IPS-18c (cell line): ENCODE measurements around the gene FAF1.

Experiments used
- H3K4me3 ChIP-seq: 2 replicates; pipeline ENCODE4 v1.7.0; 2013; ENCODE audit warnings: low read depth, mild to moderate bottlenecking, low read length, moderate library complexity; ENCODE audit not compliant: insufficient read depth
- H3K9me3 ChIP-seq: one replicate; pipeline ENCODE4 v1.6.1; 2013; ENCODE audit warnings: mild to moderate bottlenecking, low read length, moderate library complexity; ENCODE audit not compliant: control insufficient read depth, insufficient read depth

FAF1 gene

DNA sequence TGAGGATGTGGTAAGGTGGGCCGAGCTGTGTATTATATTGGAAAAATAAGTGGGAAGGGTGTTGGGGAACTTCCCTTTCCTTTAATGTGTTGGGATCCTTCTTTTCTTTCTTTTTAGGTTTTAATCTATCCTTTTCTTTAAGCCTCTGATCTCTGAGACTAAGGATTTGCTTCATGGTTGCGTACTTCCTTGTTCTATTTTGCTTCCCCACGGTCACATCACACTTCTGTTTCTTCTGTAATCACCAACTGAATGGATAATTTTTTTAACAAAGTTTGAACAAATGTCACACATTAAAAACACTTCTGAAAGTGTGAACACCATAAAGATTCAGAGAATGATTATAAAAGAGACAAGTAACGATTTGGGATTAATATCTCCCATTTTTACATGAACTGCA, 554.3 kb downstream of the FAF1 start:
- Histone ChIP-seq H3K4me3 (no peak overlapping the region), H3K9me3 (no peaks in the 10 kb centered on the region)

DNA sequence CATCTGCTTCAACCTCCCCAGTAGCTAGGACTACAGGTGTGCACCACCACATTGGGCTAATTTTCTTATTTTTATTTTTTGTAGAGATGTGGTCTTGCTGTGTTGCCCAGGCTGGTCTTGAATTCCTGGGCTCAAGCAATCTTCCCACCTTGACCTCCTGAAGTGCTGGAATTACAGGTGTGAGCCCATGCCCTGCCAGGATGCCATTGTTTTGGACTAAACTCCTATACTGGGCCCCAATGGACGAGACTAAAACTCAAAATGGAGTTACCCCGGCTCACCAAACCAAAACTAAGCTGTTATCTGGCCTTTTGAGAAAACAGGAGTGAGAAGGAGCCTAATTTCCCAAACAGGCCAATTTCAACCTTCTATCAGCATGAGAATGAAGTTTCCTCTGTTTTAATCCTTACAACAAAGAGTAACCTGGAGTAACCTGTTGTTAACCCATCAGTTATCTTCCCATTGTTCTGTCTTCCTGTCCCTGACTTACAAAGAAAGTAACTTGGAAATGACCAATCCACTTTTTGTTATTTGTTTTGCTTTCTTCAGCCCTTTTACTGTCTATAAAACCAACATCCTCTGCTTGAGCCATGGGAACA, 566.4 kb downstream of the FAF1 start:
- H3K4me3 ChIP-seq: no peak overlapping the region
- peaks cover 2% of the 10 kb centered on the region for H3K9me3 ChIP-seq
